ENCODE data around the gene ST3GAL5.

DNA sequence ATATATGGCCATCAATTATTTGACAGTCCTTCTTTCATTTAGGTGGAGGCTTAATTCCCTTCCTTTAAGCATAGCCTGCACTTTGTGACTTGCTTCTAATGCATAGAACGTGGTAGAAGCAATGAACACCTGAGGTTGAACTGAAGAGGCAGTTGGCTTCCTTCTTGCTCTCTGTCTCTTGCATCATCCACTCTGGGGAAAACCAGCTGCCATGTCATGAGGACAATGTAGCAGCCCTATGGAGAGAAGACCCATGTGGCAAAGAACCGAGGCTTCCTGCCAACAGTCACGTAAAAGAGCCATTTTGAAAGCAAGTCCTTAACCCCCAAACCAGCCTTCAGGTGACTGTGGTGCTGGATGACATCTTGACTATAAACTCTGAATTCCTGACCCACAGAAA lies 88.2 kb downstream of the ST3GAL5 start:
- TF ChIP-seq, protein P1, sequence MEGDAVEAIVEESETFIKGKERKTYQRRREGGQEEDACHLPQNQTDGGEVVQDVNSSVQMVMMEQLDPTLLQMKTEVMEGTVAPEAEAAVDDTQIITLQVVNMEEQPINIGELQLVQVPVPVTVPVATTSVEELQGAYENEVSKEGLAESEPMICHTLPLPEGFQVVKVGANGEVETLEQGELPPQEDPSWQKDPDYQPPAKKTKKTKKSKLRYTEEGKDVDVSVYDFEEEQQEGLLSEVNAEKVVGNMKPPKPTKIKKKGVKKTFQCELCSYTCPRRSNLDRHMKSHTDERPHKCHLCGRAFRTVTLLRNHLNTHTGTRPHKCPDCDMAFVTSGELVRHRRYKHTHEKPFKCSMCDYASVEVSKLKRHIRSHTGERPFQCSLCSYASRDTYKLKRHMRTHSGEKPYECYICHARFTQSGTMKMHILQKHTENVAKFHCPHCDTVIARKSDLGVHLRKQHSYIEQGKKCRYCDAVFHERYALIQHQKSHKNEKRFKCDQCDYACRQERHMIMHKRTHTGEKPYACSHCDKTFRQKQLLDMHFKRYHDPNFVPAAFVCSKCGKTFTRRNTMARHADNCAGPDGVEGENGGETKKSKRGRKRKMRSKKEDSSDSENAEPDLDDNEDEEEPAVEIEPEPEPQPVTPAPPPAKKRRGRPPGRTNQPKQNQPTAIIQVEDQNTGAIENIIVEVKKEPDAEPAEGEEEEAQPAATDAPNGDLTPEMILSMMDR (IDR thresholded peaks at IDR 0.05 in 4 of 5, conservative IDR thresholded peaks at IDR 0.05 in 1 of 5): no peak
- TF ChIP-seq POLR2A (IDR thresholded peaks at IDR 0.05): no peak
